HG02885 (cell line): ENCODE measurements around the gene DSCAML1.
"Not testable (repeated sequence)": the region's sequence is repeated elsewhere in the genome, so short reads cannot be mapped to it uniquely, and the experiment has no call there.

Experiments used
- ATAC-seq: cut with Tn5 transposase; IDR thresholded peaks from one replicate; pipeline ENCODE4 v1.9.1; 2021; ENCODE audit warnings: mild to moderate bottlenecking; ENCODE audit not compliant: unreplicated experiment, poor library complexity

Gene DSCAML1

GRCh38 chr11:117766026-117766425, 31.0 kb downstream of the DSCAML1 start:
- no peak for ATAC-seq

GRCh38 chr11:117765068-117765467, 31.9 kb downstream of the DSCAML1 start:
- ATAC-seq, result no peak

- not testable (repeated sequence) for ATAC-seq
Measured at GRCh38 chr11:117763465-117763864, 33.6 kb downstream of the DSCAML1 start.

DNA sequence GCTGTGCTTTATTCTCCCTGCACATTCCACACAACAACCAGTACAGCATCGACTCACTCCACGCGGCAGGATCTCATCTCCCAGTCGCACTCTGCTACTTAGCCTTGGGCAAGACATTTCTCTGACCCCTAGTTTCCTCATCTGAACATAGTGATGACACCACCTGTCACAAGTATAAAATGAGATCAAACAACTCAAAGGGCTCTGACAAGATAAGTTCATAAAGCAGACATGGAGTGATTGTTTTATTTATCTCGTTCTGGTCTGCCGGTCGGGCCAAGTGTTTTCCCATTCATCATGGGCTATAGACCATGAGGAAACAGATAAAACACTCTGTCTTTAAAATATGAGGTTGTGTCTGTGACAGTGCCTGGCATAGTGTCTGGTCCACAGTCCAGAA, 35.0 kb downstream of the DSCAML1 start:
- no peak for ATAC-seq

GRCh38 chr11:117759305-117759704, 37.7 kb downstream of the DSCAML1 start:
- no peak for ATAC-seq

GRCh38 chr11:117754030-117754429, 43.0 kb downstream of the DSCAML1 start:
- ATAC-seq, result no peak

DNA sequence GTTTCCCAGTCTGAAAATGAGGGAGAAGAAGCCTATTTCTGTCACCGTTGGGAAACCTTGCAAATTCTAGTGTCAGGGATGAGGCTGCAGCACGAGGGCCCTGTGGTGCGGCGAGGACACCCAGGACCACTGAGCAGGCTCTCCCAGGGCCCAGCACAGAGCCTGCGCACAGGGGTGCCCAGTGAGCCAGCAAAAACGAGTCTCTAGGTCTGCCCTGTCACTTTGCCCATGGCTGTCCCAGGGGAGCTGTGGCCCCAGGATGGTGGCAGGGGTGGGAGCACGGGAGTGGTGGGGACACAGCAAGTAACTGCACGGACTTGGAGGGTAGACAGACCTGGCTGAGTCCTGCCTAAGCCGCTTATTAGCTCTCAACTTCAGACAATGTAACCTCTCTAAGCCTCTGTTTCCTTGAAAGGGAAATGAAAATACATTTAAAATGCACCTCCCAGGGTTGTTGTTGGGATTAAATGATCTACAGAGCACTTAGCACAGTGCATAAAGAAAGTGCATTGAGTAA, 44.2 kb downstream of the DSCAML1 start:
- ATAC-seq, result no peak

DNA sequence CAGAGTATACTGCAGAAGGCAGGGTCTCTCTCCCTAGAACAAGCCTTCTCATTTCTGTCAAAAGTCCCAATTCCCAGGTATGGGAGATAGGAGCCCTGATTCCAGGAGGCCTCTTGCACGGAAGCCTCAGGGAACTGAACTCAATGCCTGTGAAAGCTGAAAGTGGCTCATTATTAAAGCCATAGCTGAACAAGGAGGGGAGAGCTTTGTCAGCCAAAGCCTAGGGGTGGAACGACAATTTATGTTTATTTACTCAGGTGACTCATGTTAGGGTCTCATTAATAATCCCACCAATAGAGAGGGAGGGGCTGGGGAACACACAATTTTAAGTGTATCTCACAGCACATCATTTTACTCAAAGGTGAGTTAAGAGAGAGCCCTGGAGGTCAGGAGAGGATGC, 44.9 kb downstream of the DSCAML1 start:
- no peak for ATAC-seq

DNA sequence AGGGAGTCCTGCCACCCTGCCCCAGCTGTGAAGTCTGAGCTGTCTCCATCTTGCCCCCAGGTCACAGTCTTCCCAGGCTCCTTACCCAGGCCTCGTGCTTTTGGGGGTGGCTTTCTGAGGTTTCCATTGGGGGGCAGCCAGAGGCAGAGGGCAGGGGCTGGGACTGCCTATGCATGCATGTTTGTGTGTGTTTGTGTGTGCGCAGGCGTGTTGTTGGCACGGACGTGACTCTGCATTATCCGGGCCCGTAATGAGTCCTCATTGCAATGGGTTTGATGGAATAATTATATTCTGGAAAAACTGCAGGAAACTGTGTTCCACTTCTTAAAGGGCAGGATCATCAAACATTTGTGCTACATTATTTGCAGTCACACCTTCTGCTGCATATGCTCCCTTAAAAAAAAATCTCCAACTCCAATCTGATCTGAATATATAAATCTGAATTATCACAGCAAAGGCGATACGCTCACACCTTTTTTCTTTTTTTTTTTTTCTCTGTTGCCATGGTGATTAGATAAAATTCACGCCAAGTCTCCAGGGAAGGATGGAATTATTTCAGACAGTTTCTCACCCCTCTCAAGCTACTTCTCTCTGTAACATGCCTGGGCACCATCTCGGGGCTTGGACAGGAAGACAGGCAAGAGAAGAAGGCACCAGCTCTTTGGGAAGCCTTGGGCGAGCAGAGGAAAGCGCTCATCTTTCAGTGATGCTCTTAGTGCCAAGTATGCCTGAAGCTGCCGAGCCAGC, 45.9 kb downstream of the DSCAML1 start:
- ATAC-seq, result no peak

GRCh38 chr11:117750357-117750756, 46.7 kb downstream of the DSCAML1 start:
- no peak for ATAC-seq

- no peak for ATAC-seq
Measured at GRCh38 chr11:117749541-117749910, 47.5 kb downstream of the DSCAML1 start.

GRCh38 chr11:117748771-117749540, 48.1 kb downstream of the DSCAML1 start:
- no peak for ATAC-seq

DNA sequence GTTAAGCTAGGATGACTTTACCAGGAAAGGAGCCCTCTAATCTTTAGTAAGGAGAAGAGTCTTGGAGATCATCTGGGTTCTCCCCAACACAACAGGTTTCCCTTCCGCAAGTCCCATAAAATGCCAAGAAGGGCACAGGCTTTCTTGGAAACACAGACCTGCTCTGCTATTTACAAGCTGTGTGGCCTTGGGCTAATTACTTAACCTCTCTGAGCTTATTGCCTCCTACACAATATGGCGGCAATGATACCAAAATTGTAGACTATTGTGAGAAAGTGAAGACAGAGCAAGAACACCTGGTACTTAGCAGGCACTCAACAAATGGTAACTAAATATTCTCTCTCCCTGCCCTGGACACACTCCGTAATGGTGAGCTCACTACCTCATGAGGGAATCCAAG, 49.1 kb downstream of the DSCAML1 start:
- no peak for ATAC-seq

DNA sequence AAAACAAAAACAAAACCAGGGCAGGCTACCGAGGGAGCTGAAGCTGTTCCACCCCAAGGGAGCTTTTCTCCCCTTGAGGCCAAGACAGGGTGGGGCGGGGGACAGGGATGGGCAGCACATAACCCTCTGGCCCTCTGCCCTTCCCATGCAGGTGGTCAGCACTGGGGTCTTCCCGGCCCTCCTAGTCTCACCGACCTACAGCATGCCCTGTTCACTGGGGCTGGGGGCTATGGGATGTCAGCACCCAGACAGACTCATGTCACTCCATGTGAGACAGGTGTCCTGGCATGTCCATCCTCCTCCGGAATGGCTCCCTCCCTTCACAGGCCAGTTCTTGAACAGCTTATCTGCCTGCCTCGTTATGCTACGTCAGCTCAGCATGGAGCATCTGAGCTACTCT, 51.7 kb downstream of the DSCAML1 start:
- ATAC-seq, result no peak

DNA sequence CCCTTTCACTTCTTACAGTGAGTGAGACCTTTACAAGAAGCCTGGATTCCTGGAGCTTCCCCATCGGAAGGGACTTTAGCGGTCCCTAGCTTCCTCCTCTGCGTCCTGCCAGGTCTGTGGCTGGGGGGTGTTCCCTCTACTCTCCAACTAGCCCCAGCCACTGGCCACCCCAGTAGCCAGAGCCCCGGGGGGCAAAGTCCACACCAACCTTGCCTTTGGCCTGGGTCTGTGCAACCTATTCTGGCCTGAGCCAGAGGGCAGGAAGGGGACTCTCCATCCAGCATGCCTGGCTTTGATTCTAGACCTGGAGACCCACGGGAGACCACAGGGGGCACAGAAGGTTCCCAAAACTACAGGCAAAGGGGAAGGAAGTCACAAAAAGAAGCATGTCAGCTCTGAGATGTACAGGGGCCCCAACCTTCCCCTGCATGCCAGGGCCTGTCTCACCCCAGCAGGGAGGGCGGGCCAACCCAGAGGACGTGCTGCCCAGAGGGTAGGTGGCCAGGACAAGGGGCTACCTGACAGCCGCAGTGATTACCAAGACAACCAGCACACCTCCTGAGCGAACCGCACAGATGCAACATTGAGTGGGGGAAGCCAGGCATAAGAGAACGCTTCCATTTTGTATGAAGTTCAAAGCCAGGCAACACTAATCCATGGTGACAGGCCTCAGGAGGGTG, 52.4 kb downstream of the DSCAML1 start:
- ATAC-seq, result no peak

GRCh38 chr11:117743121-117743815, 53.7 kb downstream of the DSCAML1 start:
- no peak for ATAC-seq

GRCh38 chr11:117738246-117738957, 58.6 kb downstream of the DSCAML1 start:
- no peak for ATAC-seq

DNA sequence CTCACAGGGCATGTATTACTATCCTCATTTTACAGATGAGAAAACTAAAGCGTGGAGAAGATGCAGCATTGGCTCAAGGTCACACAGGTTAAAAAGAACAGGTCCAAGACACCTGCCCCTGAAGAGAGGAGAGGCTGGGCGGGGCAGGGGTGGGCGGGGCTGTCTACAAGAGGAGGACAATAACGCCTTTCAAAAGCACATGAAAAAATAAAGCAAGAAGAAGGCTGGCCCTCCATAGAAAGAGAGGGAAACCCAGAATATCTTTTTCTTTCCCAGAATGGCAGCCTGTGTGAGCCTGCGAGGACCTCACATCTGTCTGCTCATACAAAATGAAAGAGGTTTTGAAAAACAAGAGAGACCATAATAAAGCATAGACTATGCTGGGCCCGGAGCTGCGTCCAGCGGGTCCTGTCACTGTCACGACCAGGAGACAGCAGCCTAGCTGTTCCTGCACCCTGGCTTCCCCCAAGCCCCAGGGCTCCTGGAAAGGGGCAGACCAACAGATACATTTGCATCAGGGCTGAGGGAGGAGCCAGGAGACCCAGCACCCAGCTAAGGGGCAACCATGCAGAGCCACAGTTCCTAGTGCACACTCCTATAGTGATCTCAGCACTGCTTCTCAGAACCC, 61.6 kb downstream of the DSCAML1 start:
- no peak for ATAC-seq

DNA sequence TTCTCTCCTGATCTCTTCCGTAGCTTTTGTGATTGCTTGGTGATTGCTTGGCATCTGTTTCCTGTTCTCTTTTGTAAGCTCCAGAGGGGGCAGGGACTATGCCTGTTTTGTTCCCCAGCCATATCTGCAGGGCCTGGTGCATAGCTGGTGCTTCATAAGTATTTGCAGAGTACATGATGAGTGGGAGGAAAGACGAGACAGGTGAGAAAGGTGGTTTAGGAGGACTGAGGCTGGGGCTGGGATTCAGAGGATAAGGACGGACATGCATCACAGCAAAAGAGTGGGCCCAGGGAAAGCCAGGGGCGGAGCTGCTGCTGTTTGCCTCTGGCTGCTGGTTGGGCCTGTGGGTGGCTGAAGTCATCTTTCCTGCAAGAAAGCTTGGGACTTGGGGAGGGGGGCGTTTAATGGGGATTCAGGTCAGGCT, 62.4 kb downstream of the DSCAML1 start:
- ATAC-seq, result no peak
